BE2C (cell line): ENCODE measurements around the gene GNG4.
A peak's percentile ranks its signal among the peaks of the same experiment; 100 is the strongest.

Source experiments
- DNase-seq: peaks from one replicate; pipeline ENCODE4 v3.0.0-alpha.2; 2020
- H3K27me3 ChIP-seq: fragments of 250-450 bp; sonication (Bioruptor Pico); 2 replicates; pipeline ENCODE4 v1.5.1; 2020; ENCODE audit warnings: mild to moderate bottlenecking
- H3K36me3 ChIP-seq: fragments of 250-450 bp; sonication (Bioruptor Pico); 2 replicates; pipeline ENCODE4 v1.5.1; 2020; ENCODE audit warnings: mild to moderate bottlenecking
- H3K4me1 ChIP-seq: fragments of 250-450 bp; sonication (Bioruptor Pico); 2 replicates; pipeline ENCODE4 v1.5.1; 2020
- H3K4me3 ChIP-seq: 2 replicates; pipeline ENCODE4 v1.5.1; 2011; ENCODE audit warnings: low read depth, low read length
- H3K9me3 ChIP-seq: fragments of 250-450 bp; sonication (Bioruptor Pico); 2 replicates; pipeline ENCODE4 v1.5.1; 2020
- TF ChIP-seq, protein P1 (sequence below): IDR thresholded peaks from 2 replicates; pipeline ENCODE4 v1.5.1; 2012; ENCODE audit warnings: mild to moderate bottlenecking, low read depth, low read length

GNG4 gene

DNA sequence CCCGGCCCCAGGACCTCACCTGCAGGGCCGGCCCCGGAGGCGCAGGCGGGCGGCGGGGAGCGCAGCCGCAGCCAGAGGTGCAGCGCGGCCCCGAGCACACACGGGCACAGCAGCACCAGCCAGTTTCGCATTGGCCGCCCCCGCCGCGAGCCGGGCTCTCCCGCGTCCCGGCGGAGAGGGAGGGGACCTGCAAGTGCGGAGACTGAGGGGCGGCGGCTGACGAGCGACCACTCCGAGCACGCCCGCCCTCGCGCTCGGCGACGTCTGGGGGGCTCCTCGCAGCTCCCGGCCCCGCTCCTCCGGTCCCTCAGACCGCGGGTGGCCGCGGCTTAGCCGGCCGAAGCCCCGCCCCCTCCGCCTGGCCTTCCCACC, 145.5 kb downstream of the GNG4 start, which contains the start of gene B3GALNT2:
Gene B3GALNT2, minus strand, starts transcription at position 331 of the 372 bp plus-strand sequence. Its CDS starts 200 bp downstream, at position 131.
- TF ChIP-seq, protein P1, sequence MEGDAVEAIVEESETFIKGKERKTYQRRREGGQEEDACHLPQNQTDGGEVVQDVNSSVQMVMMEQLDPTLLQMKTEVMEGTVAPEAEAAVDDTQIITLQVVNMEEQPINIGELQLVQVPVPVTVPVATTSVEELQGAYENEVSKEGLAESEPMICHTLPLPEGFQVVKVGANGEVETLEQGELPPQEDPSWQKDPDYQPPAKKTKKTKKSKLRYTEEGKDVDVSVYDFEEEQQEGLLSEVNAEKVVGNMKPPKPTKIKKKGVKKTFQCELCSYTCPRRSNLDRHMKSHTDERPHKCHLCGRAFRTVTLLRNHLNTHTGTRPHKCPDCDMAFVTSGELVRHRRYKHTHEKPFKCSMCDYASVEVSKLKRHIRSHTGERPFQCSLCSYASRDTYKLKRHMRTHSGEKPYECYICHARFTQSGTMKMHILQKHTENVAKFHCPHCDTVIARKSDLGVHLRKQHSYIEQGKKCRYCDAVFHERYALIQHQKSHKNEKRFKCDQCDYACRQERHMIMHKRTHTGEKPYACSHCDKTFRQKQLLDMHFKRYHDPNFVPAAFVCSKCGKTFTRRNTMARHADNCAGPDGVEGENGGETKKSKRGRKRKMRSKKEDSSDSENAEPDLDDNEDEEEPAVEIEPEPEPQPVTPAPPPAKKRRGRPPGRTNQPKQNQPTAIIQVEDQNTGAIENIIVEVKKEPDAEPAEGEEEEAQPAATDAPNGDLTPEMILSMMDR, result no peak
- H3K27me3 ChIP-seq, result no peaks in the 10 kb centered on the region
- peak within 1 kb of the TSS; percentile 65 for H3K4me3 ChIP-seq
- H3K9me3 ChIP-seq, result no peaks in the 10 kb centered on the region
- no peak for DNase-seq
- no peaks in the 10 kb centered on the region for H3K36me3 ChIP-seq
- no peaks in the 10 kb centered on the region for H3K4me1 ChIP-seq

DNA sequence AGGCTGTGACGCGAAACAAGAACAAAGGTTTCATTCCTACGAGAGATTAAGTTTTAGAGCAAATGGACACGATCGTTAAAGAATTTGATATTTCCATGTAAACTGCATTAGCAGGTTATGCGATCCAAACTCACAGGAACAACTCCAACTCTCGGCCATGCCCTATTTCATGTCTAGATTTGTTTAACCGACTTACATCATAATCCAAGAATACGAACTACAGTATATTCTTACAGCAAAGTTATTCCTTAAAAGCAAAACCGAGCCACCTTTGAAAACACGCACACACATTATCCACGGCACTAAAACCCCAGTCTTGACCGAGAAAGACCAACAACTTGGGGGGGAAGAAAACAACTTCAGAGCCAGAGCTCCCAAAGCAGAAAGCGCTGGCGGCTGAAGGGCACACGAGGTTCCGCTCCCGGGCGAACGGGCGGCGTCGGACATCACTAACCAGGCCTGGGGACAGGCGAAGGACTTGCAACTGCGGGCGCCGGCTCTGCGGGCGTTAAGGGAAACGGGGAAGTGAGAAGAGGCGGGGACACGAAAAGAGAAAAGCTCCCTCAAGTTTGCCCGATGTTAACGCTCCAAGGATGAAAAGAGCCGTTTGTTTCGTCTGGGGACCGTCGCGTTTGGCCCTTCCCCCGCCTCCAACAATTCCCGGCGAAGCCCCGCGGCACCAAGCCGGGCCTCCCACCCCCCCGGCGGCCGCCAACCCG, 146.0 kb downstream of the GNG4 start:
- DNase-seq, result peak; percentile 61
- TF ChIP-seq, protein P1, result no peak
- Histone ChIP-seq H3K27me3 (no peaks in the 10 kb centered on the region), H3K9me3 (no peaks in the 10 kb centered on the region), H3K36me3 (no peaks in the 10 kb centered on the region), H3K4me3 (peak overlapping the region; percentile 65), H3K4me1 (no peaks in the 10 kb centered on the region)

- TF ChIP-seq, protein P1, result no peak
- Histone ChIP-seq H3K9me3 (no peaks in the 10 kb centered on the region), H3K4me1 (no peaks in the 10 kb centered on the region), H3K27me3 (no peaks in the 10 kb centered on the region), H3K36me3 (no peaks in the 10 kb centered on the region; the same call in 1 of the 2 replicates), H3K4me3 (peak overlapping the region; percentile 65)
- DNase-seq, result no peak
Observed at GRCh38 chr1:235502601-235503402, 146.8 kb downstream of the GNG4 start.

DNA sequence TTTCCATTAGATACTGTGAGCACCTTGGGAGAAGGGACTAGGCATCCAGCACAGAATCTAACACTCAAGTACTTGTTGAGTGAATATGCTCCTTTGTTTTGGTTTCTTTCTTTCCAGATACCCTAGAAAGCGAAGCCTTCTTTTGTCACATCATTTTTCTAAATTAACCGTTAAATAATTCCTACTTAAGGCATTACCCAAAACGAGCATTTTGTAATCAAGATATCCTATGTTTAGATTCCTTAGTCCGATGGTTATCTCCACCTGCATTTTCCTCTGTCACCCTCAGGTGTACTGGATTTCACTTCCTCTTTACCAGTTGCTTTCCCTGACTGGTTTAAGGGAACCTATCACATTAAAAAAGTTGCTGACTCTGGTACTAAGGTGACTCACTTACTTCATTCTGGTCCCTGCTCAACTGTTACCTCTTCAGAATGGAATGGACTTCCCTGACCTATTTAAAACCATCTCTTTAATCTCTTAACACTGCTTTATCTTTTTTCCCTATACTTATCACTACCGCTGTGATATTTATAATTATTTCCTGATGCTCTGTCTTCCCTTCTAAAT, 148.5 kb downstream of the GNG4 start:
- no peak for DNase-seq

More for the DNA sequence above, 148.5 kb downstream of the GNG4 start:
- TF ChIP-seq, protein P1, result no peak
- no peaks in the 10 kb centered on the region; the same call in 1 of the 2 replicates for H3K36me3 ChIP-seq
- H3K4me1 ChIP-seq, result no peaks in the 10 kb centered on the region
- H3K9me3 ChIP-seq, result no peaks in the 10 kb centered on the region
- H3K4me3 ChIP-seq, result no peak overlapping the region
- H3K27me3 ChIP-seq, result no peaks in the 10 kb centered on the region
